Omental fat pad (tissue), 4 donors: ENCODE data around the gene GALNT10. TPM values are rescaled to one million over a fixed set of nuclear protein-coding genes. Genes with fewer than 3 reads are reported as not detected.
A peak's percentile ranks its signal among the peaks of the same experiment; 100 is the strongest.

Experiments used
- ATAC-seq: fragments of 150-250 bp; one replicate; pipeline ENCODE4 v1.9.1; 2016; ENCODE audit warnings: mild to moderate bottlenecking, moderate library complexity; ENCODE audit not compliant: low FRiP score
- DNase-seq: peaks from one replicate; pipeline ENCODE4 v3.0.0-alpha.2; 2019; ENCODE audit warnings: low spot score
- total RNA-seq, 4 donors: library from RNA; depleted of rRNA; stranded (reverse); fragments of >200 nt; gene quantifications; one replicate each; pipeline ENCODE4 v1.1.0, GENCODE V29; 2016
- TF ChIP-seq, protein P1 (sequence below), 3 donors: fragments of 450-650 bp; IDR thresholded peaks; one replicate each; pipeline ENCODE4 v1.5.1; 2016 to 2017; ENCODE audit warnings: antibody characterized with exemption in 3 of 3, mild to moderate bottlenecking in 3 of 3, moderate library complexity in 2 of 3

Gene GALNT10
- total RNA-seq, 4 donors from 2014 or later = 21.3 to 49.7 (median 27.2) TPM

DNA sequence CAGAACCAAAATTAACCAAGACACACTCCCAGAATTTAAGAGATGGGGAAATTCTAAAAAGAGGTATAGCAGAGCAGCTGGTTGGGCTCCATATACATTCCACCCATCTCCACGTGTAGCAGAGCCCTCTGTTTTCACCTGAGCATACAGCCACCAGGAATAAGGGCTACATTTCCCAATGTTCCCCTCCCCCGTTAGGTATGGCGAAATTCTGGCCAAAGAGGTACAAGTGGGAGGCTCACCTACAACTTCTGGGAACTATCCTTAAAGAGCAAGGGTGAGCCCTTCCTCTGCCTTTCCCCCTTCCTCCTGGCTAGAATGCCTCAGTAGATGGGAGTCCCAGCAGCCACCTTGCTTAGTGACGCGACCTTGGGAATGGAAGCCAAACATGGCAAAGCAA lies 250.0 kb downstream of the GALNT10 start:
- no peak for DNase-seq
- TF ChIP-seq, protein P1, sequence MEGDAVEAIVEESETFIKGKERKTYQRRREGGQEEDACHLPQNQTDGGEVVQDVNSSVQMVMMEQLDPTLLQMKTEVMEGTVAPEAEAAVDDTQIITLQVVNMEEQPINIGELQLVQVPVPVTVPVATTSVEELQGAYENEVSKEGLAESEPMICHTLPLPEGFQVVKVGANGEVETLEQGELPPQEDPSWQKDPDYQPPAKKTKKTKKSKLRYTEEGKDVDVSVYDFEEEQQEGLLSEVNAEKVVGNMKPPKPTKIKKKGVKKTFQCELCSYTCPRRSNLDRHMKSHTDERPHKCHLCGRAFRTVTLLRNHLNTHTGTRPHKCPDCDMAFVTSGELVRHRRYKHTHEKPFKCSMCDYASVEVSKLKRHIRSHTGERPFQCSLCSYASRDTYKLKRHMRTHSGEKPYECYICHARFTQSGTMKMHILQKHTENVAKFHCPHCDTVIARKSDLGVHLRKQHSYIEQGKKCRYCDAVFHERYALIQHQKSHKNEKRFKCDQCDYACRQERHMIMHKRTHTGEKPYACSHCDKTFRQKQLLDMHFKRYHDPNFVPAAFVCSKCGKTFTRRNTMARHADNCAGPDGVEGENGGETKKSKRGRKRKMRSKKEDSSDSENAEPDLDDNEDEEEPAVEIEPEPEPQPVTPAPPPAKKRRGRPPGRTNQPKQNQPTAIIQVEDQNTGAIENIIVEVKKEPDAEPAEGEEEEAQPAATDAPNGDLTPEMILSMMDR (IDR thresholded peaks at IDR 0.05) = no peak
- no peak for ATAC-seq

DNA sequence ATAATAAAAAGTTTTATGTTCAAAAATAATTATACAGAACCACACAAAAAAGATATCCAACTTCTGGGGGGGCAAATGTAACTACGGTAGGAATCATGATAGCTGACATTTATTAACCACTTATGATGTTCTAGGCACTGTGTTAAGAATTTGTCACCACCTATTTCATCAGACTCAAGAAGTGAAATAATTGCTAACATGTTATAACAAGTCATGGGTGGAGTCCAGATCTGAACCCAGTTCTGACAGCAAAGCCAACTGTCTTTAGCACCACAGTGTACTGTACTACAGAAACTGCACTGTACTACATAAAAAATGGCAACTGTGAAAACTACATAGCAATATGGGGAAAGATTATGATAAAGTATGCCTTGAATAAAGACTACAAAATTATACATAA lies 252.3 kb downstream of the GALNT10 start:
- ATAC-seq (no peak), DNase-seq (no peak)
- TF ChIP-seq, protein P1 (IDR thresholded peaks at IDR 0.05) = no peak

- DNase-seq (no peak), ATAC-seq (peak; percentile 3)
- TF ChIP-seq, protein P1 (IDR thresholded peaks at IDR 0.05) = no peak
Observed at GRCh38 chr5:154444556-154445421, 254.3 kb downstream of the GALNT10 start.

DNA sequence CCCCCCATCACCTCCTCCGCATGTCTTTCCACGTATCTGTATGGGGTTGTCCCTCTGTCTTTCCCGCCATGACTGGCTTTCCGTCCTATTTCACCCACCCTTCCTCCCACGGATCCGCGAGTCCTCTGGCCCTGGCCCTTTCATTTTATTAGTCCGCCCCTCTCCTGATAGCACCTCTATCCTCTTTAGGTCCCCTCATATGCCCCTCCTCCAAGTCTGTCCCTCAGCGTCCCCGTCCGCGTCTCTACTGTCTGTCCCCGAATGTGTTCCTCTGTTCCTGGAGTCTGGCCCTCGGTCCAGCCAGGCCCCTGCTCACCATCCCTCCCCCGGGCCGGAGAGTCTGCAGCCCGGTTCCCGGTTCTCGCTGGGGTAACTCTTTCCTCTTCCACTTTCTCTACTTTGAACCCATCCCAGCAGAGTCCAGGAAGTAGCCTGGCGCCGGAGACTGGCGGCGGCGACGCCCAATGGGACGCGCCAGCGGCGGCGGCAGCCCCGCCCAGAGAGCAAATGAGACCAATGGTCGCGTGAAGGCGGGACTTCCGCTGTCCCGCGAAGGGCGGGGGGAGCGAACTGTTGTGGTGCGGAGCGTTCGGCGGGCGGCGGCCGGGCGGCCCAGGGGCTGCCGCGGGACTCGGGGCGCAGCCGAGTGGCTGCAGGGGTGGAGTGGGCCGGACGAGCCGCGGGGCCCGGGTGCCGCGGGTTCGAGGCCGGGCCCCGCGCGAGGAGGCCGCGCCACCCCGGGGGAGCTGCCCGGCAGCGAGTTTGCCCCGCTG lies 255.1 kb downstream of the GALNT10 start, which contains the start of gene SAP30L:
SAP30L (plus strand) TSS at position 576 of the 773 bp plus-strand sequence. CDS start 608 bp downstream, outside the sequence.
- DNase-seq (peak; percentile 88), ATAC-seq (peak; percentile 96)
- TF ChIP-seq, protein P1 (IDR thresholded peaks at IDR 0.05) = no peak

GRCh38 chr5:154446195-154447088 lies 255.9 kb downstream of the GALNT10 start:
- TF ChIP-seq, protein P1 (IDR thresholded peaks at IDR 0.05) = no peak
- ATAC-seq (peak; percentile 45), DNase-seq (peak; percentile 59)

- TF ChIP-seq, protein P1 (IDR thresholded peaks at IDR 0.05) = no peak
- ATAC-seq (no peak), DNase-seq (no peak)
Observed at GRCh38 chr5:154447089-154447725, 256.7 kb downstream of the GALNT10 start.
